Stimulated activated CD4-positive, alpha-beta T cell treated with anti-CD3 and anti-CD28 coated beads, Interleukin-15, amount 100 ng/mL, for 48 hours (primary cell): ENCODE data around the gene C19orf47.
"Not testable (repeated sequence)": the region's sequence is repeated elsewhere in the genome, so short reads cannot be mapped to it uniquely, and the experiment has no call there.

Experiments used
- DNase-seq, 2 donors: peaks; one replicate each; pipeline ENCODE4 v3.0.0-alpha.2; 2020; ENCODE audit warnings: low read depth in 2 of 2

Gene C19orf47

GRCh38 chr19:40376286-40376862 lies 28.2 kb upstream of the C19orf47 start:
- no peak for DNase-seq

- DNase-seq: no peak
These were observed 25.9 kb upstream of the C19orf47 start for GRCh38 chr19:40374084-40374483.

GRCh38 chr19:40371802-40372122 lies 23.6 kb upstream of the C19orf47 start:
- no peak for DNase-seq

GRCh38 chr19:40370997-40371801 lies 23.0 kb upstream of the C19orf47 start:
- no peak for DNase-seq

- not testable (repeated sequence) for DNase-seq
These were observed 22.1 kb upstream of the C19orf47 start for GRCh38 chr19:40370253-40370652.

- no peak for DNase-seq
These were observed 21.6 kb upstream of the C19orf47 start for GRCh38 chr19:40369797-40370196.

- DNase-seq: no peak
These were observed 19.6 kb upstream of the C19orf47 start for GRCh38 chr19:40367577-40368434.

- no peak for DNase-seq
These were observed 18.7 kb upstream of the C19orf47 start for GRCh38 chr19:40366697-40367561.

- peak; percentile 21 to 59 for DNase-seq
These were observed 17.6 kb upstream of the C19orf47 start for GRCh38 chr19:40365613-40366401.

GRCh38 chr19:40365010-40365409 lies 16.8 kb upstream of the C19orf47 start:
- no peak for DNase-seq

GRCh38 chr19:40363069-40363468 lies 14.9 kb upstream of the C19orf47 start:
- DNase-seq: no peak

- no peak for DNase-seq
These were observed 14.0 kb upstream of the C19orf47 start for GRCh38 chr19:40362160-40362559.

- DNase-seq: no peak
These were observed 12.6 kb upstream of the C19orf47 start for GRCh38 chr19:40360708-40361241.

- no peak for DNase-seq
These were observed 12.0 kb upstream of the C19orf47 start for GRCh38 chr19:40360020-40360707.

- no peak for DNase-seq
These were observed 10.6 kb upstream of the C19orf47 start for GRCh38 chr19:40358773-40359172.

GRCh38 chr19:40357640-40358039 lies 9.4 kb upstream of the C19orf47 start:
- DNase-seq: no peak

GRCh38 chr19:40356681-40357595 lies 8.7 kb upstream of the C19orf47 start:
- DNase-seq: no peak

GRCh38 chr19:40355975-40356680 lies 7.9 kb upstream of the C19orf47 start:
- no peak for DNase-seq
